Colon (tissue), 2 donors: ENCODE measurements around the gene TEAD1.

Experiments used
- FAIRE-seq: peaks from 2 replicates; lab custom pipeline; 2012; peaks lifted over from hg19 to GRCh38; lab: Jason Lieb, UNC
- donor health status: control.
- donor health status: control.

Gene TEAD1

DNA sequence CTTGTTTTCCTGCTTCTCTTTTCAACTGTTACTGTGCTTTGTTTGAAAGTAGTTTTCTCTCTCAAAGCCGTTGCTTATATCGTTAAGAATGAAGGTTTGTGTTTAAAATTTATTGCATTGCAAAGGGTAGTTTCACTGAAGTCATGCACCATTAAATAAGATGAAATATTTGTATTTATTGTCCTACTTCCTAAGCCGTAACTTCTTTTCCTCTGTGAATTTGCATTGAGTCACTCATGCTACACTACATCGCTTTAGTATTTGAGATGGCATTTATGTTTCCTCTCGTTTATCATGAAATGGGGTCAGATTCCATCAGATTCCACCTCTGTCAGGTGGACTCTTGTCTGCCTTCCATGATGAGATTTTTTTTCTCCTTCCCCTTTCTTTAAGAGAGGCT is 269.1 kb downstream of the TEAD1 start:
- no peak for FAIRE-seq

DNA sequence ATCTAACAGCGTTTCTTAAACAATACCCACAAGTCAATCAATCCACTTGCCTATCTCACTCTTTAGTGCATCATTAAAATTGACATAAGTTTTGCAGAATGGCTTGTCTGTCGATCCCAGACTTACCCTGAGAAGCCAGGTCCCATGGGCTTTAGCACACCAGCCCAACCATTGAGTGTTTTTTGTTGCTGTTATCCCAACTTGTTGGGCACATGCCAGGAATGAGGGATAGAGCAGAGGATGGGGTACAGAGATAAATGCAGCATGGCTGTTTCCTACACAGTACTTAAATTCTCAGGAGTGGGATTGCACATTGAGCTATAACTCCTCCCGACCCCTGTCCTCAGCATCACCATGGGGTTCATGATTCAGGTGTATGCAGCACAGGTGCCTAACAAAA is 270.7 kb downstream of the TEAD1 start:
- FAIRE-seq, result no peak

DNA sequence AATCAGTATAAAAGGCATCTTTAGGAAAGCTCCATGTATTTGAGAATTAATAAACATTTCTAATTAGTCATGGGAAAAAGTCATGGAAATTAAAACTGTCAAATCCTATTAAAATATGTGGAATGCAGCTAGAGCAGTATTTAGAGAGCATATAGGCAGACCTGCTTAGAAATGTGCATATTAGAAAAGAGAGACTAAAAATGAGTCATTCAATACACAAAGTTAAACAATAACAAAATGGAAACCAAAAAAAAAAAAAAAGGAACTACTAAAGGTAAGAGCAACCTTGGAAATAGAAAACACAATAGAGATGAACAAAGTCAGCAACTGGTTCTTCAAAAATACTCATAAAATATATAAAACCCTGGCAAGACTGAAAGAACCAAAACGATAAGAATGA is 275.2 kb downstream of the TEAD1 start:
- no peak for FAIRE-seq

DNA sequence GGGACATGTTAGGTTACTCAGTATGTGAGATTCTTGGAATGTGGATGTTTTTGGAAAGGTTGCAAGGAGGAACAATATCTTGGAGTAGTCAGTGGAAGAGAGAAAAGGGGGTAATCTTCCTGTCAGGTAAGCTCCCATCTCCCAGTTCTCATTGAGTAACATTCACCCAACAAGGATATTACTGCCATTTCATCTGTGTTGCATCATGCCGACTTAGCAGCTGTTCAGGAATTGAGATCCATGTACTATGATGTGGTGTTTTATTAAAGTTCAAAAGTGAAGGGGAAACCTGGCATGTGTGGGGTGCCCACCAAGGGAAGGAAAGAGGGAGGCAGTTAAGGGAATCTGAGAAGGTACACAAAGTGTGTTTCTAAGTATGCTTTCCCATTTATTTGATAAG is 276.4 kb downstream of the TEAD1 start:
- no peak for FAIRE-seq

DNA sequence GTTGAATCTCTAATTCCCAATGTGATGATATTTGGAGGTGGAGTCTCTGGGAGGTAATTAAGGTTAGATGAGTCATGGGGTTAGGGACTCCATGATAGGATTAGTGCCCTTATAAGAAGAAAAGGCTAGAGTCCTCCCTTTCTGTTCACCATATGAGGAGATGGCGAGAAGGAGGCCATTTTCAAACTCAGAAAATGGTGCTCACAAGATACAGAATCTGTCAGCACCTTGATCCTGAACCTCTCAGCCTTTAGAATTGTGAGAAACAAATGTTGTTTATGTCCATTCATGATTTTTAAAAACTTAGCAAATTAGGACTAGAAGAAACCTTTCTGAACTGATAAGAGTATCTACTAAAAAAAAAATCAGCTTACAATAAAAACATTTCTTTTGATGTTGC is 277.2 kb downstream of the TEAD1 start:
- no peak for FAIRE-seq

GRCh38 chr11:12952094-12952493 is 277.9 kb downstream of the TEAD1 start:
- no peak for FAIRE-seq

- no peak for FAIRE-seq
These were observed 284.8 kb downstream of the TEAD1 start for GRCh38 chr11:12958986-12959385.

- no peak for FAIRE-seq
These were observed 287.4 kb downstream of the TEAD1 start for GRCh38 chr11:12961615-12962014.

GRCh38 chr11:12962306-12962705 is 288.1 kb downstream of the TEAD1 start:
- FAIRE-seq, result no peak

GRCh38 chr11:12963051-12963450 is 288.8 kb downstream of the TEAD1 start:
- no peak for FAIRE-seq

DNA sequence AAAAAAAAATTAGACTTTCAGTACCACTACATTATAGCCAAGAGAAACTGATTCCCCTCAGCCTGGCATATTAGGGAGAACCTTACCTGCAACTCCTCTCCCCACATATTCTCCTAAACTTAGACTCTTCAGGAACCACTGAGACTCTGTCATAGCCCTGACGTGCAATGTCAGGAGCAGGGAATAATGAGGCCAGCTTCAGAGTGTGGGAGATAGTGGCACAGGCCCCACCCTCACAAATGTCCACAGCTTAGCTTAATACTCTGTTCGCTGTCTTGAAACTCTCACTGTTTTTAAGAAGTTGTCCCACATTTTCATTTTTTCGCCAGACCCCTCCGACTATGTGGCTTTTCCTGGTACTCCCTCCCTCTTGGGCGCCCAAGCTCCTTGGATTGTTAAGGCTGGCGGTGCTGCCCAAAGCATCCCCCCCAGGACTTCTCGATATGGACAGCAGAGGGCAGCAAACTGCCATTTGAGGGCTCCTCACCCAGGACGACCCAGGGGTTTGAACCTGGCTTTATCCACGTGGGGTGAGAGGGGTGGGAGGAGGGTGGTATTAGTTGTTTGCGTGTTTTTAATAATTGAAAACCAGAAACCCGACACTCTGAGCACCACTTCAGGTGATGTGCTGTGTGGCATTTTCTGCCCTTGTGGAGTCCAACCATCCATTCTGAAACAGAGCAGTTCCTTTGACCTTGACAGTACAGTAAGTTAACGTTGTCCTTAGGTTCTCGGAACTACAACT is 289.7 kb downstream of the TEAD1 start:
- FAIRE-seq, result no peak

GRCh38 chr11:12964650-12965049 is 290.4 kb downstream of the TEAD1 start:
- no peak for FAIRE-seq

- no peak for FAIRE-seq
These were observed 291.8 kb downstream of the TEAD1 start for GRCh38 chr11:12966002-12966401.

GRCh38 chr11:12968101-12968500 is 293.9 kb downstream of the TEAD1 start:
- no peak for FAIRE-seq

GRCh38 chr11:12968826-12969225 is 294.6 kb downstream of the TEAD1 start:
- FAIRE-seq, result no peak

DNA sequence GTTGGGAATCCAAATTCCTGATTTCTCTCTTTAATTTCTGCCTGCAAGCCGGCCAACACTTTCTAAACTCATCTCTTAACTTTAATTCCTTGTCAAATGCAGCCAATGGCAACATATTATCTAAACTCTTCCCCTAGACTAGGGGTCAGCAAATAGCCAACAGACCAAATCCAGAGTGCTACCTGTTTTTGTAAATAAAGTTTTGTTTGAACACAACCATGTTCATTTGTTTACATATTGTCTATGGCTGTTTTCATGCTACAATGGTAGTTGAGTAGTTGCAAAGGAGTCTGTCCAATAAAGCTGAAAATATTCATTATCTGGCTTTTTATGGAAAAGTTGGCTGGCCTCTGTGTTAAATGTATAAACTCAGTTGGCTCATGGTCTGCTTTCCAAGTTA is 297.7 kb downstream of the TEAD1 start:
- no peak for FAIRE-seq

GRCh38 chr11:12973528-12974181 is 299.4 kb downstream of the TEAD1 start:
- FAIRE-seq, result no peak

- FAIRE-seq, result no peak
These were observed 301.0 kb downstream of the TEAD1 start for GRCh38 chr11:12975195-12975594.

DNA sequence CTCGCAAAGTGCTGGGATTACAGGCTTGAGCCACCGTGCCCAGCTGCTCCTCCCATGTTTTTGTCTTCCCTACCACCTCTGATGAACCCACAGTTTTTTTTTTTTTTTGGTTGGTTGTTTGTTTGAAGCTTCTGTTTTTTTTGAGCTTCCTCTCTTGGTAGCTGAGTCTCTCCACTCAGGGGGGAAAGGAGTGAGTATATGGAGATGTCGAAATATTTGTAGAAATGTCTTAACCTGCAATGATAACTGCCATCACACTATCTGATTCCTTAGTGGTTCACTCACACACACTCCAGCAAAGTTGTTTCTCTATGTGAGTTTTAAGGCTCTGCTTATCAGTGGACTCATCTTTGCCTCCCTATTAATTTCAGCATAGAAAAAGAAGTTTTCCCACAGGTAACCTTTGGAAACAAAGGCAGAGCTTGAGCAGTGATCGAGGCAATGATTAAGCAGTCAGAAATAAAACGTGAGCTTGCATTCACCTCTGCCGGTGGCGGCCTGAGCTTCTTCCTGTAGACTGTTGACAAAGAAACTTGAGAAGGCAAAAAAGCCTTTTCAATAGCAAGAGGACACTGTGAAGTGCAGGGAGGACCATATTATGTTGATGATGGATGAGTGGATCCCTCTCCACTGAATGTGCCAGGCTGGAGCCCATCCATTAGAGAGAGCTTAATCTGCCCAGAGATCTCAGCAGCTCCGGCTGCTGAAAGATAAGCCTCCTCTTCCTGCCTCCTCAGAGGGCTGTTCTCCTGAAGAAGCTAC is 305.9 kb downstream of the TEAD1 start:
- no peak for FAIRE-seq

DNA sequence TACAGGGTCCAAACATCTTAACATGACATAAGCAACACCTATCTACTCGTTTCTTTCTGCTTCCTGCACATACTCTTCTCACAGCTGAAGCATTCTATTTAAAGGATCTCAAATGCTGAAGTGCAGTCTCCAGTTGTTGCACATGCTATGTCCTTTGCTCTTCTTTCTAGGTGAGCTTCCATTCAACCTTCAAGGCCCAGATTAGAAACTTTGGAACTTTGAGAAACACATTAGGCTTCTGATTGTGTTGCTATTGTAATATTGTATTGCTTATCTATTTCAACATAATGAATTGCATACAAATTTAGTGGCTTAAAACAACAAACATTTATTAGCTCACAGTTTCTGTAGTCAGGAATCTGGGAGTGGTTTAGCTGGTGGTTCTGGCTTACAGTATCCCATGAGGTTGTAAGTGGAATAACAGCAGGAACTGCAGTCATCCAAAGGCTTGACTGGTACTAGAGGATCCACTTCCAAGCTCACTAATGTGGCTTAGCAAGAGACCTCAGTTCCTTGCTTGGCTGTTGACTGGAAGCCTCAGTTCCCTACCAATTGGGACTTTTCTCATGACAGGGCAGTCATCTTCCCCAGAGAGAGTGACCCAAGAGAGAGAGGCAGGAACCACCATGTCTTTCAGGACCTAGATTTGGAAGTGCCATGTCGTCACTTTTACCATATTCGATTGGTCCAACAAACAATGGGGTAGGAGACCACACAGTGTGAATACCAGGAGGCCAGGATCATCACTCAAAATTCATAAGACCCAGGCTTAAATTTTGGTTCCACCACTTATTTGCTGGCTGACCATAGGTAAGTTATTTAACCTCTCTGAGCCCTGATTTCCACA is 307.7 kb downstream of the TEAD1 start:
- FAIRE-seq, result no peak

GRCh38 chr11:12983336-12983735 is 309.1 kb downstream of the TEAD1 start:
- no peak for FAIRE-seq

DNA sequence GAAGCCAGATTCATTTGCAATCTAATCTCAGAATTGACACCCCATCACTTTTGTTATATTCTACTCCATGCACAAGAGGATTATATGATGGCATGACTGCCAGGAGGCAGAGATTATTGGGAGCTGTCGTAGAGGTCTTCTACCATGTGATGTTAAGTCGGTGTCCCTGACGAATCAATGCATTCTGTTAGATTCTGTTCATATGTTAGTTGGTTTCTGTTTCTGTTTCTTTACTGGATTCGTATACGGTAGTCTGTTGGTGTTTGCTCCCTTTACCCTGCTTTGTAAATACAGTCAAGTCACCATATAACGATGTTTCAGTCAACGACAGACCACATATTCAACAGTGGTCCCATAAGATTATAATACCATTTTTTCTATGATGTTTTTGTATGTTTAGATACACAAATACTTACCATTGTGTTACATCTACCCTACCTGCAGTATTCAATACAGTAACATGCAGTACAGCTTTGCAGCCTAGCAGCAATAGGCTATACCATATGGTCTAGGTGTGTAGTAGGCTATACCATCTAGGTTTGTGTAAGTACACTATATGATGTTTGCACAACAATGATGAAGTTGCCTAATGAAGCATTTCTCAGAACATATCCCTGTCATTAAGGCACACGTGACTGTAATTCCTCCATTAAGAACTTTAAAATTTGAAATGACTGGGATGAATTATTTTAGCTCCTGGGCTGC is 312.1 kb downstream of the TEAD1 start:
- FAIRE-seq, result no peak
